Measurements from ENCODE around the gene SLC40A1.
"Not testable (repeated sequence)": the region's sequence is repeated elsewhere in the genome, so short reads cannot be mapped to it uniquely, and the experiment has no call there.

Gene SLC40A1, protein sequence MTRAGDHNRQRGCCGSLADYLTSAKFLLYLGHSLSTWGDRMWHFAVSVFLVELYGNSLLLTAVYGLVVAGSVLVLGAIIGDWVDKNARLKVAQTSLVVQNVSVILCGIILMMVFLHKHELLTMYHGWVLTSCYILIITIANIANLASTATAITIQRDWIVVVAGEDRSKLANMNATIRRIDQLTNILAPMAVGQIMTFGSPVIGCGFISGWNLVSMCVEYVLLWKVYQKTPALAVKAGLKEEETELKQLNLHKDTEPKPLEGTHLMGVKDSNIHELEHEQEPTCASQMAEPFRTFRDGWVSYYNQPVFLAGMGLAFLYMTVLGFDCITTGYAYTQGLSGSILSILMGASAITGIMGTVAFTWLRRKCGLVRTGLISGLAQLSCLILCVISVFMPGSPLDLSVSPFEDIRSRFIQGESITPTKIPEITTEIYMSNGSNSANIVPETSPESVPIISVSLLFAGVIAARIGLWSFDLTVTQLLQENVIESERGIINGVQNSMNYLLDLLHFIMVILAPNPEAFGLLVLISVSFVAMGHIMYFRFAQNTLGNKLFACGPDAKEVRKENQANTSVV

GRCh38 chr2:189580658-189581353 lies at the start of gene SLC40A1:
SLC40A1 (minus strand) TSS chr2:189580786; CDS start chr2:189580460, 326 bp downstream.
- DNase-seq, result no peak

DNA sequence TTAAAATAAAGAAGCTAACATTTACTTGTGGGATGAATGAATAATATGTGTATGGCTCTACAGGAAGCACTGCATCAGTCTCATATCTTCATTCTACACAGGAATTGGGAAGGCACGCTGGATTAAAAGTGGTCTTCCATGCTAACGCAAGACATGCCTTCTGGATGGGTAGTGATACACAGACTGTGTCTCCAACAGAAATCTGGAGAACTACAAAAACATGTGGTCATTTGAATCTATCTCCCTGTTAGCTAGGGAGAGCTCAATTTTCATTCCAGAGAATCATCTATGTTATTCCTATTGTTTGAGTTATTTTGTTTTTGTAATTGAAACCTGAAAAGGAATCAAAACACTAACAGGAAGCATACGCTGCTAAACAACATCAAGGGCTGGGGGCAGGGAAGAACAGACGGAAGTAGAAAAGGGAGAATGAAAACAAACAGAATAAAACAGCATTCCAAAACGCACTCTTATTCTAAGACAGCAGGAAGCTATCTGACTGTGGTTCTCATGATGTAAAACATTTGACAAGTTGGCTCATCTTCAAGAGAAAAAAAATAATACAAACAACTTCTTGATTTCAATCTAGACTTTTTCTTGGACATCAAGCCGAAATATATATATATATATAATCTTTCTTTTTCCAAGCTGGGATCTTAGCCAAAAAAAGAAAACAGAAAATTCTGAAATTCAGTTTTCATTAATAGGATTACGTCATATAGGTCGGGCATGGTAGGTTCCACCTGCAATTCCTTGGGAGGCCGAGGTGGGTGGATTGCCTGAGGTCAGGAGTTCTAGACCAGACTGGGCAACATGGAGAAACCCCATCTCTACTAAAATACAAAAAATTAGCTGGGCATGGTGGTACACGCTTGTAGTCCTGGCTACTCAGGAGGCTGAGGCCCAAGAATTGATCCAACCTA lies 49.2 kb upstream of the SLC40A1 start:
- DNase-seq, result no peak

DNA sequence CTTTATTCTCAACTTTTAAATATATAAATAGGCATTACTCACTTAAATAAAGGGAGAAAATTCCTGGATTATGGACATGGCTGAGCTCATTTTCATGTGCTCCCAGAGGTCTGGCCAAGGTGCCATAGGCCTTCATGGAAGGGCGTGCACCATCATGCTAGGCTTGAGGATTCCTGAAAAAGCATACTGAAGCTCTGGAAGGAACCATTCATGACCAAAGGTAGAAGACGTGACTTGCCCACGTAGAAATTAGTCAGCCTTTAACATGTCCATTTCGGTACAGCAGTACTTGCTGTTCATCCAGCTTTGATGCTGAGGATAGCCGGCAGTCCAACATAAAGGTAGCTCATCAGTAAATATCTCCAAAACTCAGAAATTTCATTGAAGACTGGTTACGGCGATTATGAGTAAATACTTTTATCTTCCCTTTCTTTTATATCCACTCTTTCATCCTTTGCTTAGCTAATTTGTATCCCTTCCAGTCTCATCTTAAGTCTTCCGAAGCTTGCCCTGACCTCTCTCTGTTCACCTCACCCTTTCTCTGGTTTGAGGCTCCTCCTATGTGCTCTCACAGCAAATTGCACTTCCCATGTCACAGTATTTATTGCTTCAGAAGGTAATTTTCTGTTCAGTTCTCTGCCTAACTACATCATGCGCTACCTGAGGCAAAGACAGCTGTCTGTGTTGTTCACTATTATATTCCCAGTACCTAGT lies 48.4 kb upstream of the SLC40A1 start:
- no peak for DNase-seq

GRCh38 chr2:189627789-189628188 lies 47.2 kb upstream of the SLC40A1 start:
- no peak for DNase-seq

GRCh38 chr2:189625636-189626035 lies 45.0 kb upstream of the SLC40A1 start:
- DNase-seq, result no peak

- no peak for DNase-seq
Measured at GRCh38 chr2:189624648-189625355, 44.2 kb upstream of the SLC40A1 start.

GRCh38 chr2:189623049-189623448 lies 42.5 kb upstream of the SLC40A1 start:
- no peak for DNase-seq

GRCh38 chr2:189621781-189622180 lies 41.2 kb upstream of the SLC40A1 start:
- DNase-seq, result no peak

- DNase-seq, result no peak
Measured at GRCh38 chr2:189618197-189618596, 37.6 kb upstream of the SLC40A1 start.

DNA sequence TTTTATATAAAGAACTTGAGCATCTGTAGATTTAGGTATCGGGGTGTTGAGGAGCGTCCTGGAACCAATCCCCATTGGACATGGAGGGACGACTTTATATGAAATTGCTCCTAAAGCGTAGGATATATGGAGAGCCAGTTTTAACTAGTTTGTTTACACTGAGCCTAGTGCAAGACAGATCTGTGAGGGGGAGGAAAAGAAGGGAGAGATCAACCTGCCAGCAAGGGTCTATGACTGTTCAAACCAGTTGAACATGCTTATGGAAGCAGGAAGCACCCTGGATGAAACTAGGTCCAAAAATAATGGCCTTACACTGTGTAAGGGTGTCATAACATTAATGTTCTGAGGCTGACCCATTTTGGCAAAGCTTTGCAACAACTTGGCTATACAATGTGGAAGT lies 34.0 kb upstream of the SLC40A1 start:
- no peak for DNase-seq

- no peak for DNase-seq
Measured at GRCh38 chr2:189613650-189614420, 33.2 kb upstream of the SLC40A1 start.

GRCh38 chr2:189613077-189613636 lies 32.6 kb upstream of the SLC40A1 start:
- no peak for DNase-seq

DNA sequence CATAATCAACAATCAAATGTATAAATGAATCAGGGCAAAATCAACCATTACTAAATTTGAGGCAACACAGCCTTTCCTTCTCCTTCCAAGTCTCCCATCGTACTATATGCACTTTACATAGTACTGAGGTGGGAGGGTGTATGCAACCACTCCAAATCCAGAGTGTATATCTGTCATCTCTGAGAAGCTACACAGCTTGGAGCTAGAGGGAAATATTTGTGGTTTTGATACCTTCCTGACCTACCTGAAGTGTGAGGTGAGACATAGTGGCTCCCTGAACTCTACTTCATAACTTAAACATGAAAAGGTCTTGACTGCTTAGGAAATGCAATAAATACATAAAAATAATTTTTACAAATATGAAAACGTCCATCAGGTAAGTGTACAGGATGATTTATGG lies 30.1 kb upstream of the SLC40A1 start:
- no peak for DNase-seq

DNA sequence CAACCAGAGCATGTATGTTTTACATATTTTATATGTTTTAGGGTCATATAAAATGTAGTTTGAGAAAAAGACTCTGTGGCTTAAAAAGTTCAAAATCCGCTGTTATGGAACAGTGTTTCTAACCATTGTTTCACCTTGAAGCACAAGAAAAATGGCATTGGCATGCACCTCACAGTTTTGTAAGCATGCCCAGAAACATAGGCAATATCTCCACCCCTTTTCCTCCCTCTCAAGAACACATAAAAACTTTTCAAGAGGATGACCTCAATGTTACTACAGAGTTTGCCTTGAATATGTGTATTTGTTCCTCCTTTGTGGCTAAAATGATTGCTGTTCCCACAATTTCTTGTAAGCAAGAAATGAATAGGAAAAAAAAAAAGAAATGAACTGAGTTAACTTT lies 29.3 kb upstream of the SLC40A1 start:
- no peak for DNase-seq

GRCh38 chr2:189609423-189609816 lies 28.8 kb upstream of the SLC40A1 start:
- DNase-seq, result no peak

DNA sequence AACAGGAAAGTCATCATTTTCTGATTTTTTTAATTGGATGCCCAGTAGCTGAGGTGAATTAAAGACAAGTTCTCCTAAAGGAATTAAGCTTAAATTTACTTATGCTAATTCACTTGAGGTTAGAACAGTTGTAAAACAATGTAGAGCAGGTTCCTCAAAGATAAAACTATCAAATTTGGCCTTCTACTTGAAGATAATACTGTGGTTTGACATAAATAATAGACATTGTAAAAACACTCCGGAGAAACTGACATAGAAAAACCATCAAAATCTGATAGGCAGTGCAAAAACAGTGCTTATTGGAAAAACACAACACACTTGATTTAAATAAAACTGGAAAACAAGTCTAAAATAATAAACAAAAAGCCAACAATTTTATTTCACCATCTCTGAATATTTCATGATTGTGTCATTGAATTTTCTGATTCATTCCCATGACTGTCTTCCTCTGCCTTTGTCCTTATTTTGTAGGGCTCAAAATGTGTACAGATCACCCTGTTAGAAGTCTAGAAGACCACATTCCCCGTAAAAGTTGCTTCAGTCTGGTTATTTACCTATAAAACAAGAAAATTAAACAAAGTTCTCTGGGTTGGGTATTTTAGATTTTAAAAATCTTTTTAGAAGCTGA lies 28.3 kb upstream of the SLC40A1 start:
- no peak for DNase-seq

DNA sequence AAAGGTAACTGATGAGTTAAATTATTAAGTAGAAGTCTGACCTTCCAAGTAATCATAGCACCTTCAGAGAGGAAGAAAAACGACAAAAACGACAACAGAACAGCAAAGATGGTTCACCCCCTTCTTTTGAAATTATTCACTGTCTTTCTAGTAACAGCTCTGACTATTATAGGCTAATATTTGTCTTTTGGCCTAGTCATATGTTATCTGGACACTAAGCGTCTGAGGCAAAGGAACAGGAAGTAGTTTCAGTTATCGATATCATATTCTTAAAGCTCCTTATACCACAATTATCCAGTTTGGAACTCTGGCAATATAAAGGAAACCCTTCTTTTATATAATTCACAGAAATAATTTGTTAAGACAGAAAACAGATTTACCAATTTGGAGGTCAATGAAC lies 27.6 kb upstream of the SLC40A1 start:
- DNase-seq, result no peak

DNA sequence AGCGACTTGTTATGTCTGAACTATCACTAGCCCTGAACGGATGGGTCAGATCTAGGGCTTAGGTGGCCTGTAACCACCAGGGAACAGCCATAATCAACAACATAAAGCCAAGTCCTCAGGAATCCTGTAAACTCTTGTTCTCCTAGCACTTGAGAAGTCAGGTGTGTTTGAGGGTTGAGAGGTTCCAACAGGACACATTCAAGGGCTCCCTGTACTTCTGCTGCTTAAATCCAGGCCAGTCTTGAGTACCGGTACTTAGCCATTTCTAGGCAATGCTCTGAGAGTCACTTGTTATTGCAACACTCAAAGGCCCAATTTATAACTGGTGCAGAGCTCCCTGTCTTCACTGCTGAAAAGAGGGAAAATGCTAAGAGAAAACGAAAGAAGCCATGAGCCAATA lies 21.6 kb upstream of the SLC40A1 start:
- no peak for DNase-seq

DNA sequence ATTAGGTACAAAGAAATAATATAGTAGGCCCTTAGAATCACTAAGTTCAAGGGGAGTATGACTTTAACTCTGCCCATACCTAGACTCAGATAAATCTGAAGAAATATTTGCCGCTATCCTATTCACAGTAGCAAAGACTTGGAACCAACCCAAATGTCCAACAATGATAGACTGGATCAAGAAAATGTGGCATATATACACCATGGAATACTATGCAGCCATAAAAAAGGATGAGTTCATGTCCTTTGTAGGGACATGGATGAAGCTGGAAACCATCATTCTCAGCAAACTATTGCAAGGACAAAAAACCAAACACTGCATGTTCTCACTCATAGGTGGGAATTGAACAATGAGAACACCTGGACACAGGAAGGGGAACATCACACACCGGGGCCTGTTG lies 21.1 kb upstream of the SLC40A1 start:
- DNase-seq, result not testable (repeated sequence)

DNA sequence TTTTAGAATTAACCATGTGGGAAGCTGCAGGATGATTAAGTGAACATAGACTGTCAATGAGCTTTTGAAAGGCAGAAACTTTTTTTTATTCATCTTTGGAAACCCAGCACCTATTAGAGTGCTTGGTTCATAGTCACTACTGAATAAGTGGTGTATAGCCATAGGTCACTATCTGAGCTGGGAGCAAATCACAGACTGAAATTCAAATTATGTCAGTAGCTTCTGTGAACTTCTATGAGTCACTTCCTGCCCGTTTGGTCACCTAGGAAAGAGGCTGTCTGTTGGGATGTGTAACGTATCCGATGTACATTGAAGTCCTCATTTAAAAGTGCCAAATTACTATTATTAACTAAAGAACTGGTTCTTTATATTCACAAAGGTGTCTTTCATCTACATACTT lies 20.5 kb upstream of the SLC40A1 start:
- no peak for DNase-seq

Measured in KG1 (cell line).